GM19025 (cell line): ENCODE data around the gene IFT52.
"Not testable (repeated sequence)": the region's sequence is repeated elsewhere in the genome, so short reads cannot be mapped to it uniquely, and the experiment has no call there.

ENCODE experiments used
- ATAC-seq: cut with Tn5 transposase; IDR thresholded peaks from one replicate; pipeline ENCODE4 v1.9.1; 2021; ENCODE audit warnings: mild to moderate bottlenecking, low read depth, moderate library complexity; ENCODE audit not compliant: unreplicated experiment

Gene IFT52

DNA sequence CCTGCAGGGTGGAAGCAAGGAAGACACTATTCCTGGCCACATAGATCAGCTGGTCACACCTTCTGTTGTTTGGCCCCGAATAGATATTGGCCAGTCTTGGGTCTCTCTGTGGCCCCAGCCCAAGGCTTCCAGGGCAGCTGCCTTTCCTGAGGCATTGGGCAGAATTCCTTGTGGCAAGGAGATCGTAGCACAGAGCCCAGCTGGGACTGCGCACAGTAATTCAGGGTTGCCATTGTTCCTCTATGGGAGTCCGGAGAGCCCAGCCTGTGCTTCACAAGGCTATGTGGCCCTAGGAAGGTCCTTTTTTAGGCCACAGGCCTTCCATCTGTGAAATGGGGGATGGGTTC, 25.0 kb upstream of the IFT52 start:
- no peak for ATAC-seq

DNA sequence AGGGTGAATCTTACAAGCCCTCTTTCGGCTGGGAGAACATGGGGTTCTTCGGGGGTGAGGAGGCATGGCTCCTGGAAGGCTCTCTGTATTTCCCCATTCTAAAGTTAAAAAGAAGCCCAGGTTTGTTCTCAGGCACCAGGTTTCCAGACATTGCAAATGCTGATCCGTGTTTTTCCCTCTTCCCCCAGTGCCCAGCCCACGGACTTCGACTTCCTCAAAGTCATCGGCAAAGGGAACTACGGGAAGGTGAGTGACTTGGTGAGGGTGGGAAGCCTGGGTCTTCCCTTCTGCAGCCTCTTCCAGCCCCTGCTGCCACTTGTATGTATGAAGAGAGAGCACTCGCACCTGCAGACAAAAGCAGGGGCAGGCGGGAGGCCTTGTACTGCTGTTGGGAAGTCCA, 23.3 kb upstream of the IFT52 start:
- ATAC-seq: no peak

DNA sequence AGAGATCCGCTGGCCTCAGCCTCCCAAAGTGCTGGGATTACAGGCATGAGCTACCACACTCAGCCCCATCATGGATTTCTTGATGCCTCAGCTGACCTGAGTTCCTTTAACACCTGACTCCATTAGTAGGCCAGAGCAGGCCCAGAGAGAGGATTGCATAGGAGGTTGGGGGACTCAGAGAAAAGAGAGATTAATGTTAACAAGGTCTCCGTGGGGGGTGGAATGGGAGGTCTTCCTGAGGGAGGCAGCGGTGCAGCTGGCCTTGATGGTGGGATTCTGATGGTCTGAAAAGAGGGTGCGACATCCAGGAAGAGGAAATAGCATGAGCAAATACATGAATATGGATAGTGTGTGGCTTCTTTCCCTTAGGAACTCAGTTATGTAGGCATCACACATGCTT, 22.0 kb upstream of the IFT52 start:
- ATAC-seq: no peak

DNA sequence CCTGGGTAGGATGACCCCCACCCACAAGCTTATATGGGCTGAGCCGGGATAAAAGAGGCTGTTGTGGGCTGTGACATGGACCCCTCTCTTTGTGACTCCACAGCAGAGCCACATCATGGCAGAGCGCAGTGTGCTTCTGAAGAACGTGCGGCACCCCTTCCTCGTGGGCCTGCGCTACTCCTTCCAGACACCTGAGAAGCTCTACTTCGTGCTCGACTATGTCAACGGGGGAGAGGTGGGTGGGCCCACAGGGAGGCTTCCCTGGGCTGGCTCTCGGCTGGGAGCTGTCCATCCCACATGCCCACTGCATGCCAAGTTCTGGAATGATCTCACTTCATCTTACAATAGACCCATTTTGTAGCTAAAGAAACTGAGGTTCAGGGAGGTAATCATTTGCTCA, 21.5 kb upstream of the IFT52 start:
- no peak for ATAC-seq

DNA sequence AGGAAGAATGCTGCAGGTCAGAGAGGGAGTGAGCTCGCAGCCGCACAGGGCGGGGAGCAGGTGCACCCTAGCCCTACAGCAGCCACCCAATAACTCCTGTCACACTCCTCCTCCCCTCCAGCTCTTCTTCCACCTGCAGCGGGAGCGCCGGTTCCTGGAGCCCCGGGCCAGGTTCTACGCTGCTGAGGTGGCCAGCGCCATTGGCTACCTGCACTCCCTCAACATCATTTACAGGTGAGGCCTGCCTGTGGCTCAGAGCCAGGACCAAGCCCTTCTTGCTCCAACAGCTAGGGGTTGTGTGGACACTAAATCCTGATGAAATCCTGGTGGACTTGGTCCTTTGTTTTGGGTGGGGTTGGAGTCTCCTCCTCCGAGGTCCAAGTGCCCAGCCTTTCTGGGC, 20.2 kb upstream of the IFT52 start:
- ATAC-seq: no peak

DNA sequence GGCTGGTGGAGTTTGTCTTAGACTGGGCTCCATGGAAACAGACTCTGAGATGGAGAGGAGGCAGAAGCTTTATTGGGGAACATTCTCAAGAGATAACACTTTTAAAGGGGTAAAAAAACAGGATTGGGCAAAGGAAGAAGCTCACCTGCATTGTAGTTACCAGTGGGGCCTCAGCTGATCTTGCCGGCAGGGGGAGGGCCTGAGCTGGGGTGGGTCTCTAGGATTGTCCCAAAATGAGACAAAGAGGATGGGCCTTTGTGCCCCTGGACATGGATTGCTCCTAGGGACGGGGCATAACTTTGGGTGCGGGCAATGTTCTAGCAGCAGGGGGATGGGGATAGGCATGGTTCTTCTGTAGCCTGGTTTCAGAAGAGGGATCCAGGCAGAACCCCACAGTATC, 19.4 kb upstream of the IFT52 start:
- no peak for ATAC-seq

DNA sequence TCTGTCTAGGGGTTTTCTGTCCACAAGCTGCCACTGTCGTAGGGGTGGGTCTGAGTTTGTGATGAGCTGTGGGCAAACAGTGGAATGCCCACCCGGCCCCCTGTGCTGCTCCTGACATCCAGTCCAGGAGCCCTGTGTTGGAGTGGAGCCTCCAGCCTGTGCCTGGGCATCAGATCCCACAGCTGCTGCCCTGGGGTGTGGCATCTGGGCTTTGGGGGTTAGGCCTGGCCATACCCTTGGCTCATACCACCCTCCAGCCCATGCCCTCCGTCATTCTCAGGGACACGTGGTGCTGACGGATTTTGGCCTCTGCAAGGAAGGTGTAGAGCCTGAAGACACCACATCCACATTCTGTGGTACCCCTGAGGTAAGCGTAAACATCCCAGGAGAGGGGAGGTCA, 19.0 kb upstream of the IFT52 start:
- no peak for ATAC-seq

DNA sequence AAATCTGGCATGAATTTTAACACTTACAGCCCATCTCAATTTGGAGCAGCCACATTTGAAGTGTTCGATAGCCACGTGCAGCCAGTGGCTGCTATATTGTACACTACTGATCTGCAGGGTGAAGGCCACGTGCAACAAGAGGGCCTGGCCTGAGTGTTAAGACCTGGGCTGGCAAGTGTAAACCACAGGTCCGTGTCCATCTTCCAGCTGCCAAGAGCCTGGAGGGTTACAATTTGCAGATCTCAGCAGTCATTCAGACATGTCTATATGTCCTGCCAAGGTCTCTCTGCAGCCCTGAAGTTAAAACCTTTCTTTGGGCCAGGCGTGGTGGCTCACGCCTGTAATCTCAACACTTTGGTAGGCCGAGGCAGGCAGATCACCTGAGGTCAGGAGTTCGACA, 17.8 kb upstream of the IFT52 start:
- no peak for ATAC-seq

DNA sequence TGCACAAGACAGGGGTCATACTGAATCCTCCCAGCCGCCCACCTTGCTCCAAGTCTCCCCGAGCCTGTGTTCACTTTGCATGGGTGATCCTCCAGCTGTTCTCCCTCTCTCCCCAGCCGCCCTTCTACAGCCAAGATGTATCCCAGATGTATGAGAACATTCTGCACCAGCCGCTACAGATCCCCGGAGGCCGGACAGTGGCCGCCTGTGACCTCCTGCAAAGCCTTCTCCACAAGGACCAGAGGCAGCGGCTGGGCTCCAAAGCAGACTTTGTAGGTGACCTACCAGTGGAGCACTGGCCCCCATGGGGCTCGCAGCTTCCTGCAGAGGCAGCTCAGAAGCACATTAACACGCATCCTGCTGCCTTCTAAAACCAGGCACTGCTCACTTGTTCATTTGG, 14.6 kb upstream of the IFT52 start:
- no peak for ATAC-seq

DNA sequence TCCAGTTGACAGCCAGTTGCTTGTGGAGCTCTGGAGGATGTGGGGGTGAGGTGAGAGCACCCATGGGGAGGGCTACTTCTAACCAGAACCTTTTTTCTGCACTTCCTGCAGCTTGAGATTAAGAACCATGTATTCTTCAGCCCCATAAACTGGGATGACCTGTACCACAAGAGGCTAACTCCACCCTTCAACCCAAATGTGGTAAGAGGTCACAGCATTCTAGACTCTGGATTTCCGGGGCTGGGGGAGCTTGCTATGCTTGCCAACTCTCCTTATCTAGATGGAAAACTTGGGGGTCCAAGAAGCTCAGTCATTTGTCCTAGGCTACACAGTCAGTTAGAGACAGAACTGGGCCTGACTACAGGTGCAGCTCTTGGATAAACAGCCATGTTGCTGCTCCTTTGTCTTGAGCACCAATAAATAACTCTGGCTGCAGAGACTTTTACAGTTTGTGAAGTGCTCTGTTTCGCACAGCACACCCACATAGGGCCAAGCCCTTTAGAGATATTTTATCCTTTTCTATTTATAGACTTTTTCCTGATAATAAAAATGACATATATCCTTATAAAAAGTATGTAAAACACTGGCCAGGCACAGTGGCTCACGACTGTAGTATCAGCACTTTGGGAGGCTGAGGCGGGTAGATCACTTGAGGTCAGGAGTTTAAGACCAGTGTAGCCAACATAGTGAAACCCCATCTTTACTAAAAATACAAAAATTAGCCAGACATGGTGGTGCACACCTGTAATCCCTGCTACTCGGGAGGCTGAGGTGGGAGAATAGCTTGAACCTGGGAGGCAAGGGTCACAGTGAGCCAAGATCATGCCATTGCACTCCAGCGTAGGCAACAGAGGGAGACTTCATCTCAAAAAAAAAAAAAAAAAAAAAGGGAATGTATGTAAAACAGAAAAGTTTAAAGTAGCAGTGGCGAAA, 10.6 kb upstream of the IFT52 start:
- no peak for ATAC-seq

DNA sequence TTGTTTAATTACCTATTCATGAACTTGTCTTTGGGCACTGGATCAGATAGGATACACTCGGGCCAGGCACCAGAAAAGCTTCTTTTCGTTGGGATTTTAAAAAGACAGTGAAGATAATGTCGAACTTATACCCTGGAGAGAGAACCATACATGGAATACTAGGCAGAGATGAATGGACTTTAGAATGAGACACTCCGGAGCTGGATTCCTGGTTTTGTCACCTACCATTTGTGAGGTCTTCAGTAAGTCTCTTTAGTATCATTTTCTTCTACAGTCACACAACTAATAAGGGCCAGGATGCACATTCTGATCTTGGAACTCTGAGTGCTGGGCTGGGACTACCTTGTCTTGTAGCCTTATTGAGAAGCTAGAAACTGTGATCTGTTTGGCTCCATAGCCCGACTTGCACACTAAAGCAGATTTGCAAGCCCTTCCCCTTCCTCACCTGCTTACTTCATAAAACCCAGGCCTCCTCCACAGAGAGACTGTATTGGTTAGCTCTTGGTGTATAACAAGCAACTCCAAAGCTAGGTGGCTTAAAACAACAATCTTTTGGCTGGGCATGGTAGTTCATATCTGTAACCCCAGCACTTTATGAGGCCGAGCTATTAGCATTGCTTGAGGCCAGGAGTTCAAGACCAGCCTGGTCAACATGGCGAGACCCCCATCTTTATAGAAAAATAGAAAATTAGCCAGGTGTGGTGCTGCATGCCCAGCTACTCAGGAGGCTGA, 7.4 kb upstream of the IFT52 start:
- ATAC-seq: no peak

DNA sequence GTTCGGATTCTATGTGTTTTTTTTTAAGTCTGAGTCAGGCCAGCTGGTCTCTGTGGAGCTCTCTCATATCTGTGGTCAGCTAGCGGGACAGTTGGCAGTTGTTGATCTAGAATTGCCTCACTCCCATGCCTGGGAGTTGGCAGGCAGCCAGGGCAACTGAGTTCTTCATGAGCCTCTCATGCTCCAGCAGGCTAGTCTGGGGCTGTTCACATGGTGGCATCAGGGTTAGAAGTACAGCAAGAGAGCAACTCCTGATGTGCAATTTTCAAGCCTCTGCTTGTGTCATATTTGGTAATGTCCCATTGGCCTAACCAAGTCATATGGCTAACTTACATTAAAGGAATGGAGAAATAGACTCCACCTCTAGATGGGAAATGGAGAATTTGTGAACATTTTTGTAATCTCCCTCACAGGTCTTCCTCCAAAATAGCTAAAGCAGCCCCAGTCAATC, 6.7 kb upstream of the IFT52 start:
- ATAC-seq: no peak

DNA sequence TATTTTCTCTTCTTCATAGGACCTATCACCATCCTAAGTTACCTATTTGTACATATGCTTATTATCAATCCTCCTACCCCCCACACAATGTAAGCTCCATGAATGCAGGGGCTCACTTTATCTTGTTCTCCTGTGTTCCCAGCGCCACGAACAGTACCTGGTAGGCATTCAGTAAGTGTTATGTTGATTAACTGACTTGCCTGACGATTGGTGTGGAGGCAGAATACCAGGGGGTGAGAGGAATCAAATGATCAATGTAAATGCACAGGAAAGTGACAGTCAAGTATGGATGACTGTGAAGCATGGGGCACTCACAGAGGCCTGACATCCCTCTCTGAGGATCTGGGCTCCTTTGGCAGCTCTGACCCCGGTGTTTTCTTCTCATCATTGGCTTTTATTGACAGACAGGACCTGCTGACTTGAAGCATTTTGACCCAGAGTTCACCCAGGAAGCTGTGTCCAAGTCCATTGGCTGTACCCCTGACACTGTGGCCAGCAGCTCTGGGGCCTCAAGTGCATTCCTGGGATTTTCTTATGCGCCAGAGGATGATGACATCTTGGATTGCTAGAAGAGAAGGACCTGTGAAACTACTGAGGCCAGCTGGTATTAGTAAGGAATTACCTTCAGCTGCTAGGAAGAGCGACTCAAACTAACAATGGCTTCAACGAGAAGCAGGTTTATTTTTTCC, 6.1 kb upstream of the IFT52 start:
- ATAC-seq: no peak

DNA sequence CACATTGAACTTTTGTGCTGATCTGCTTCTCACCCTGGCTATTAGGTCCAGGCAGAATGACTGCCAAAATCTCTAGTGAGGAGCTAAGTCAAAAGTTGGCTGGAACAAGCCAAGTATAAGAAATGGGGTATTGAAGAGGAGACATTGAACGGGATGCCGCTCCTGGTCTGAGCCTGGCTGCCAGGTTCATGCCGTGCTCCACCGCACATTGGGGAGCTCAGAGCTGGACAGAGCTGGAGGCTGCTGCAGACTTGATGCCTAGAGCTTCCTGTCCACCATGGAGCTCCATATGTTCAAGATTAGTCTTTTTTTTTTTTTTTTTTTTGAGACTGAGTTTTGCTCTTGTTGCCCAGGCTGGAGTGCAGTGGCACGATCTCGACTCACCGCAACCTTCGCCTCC, 4.1 kb upstream of the IFT52 start:
- no peak for ATAC-seq

DNA sequence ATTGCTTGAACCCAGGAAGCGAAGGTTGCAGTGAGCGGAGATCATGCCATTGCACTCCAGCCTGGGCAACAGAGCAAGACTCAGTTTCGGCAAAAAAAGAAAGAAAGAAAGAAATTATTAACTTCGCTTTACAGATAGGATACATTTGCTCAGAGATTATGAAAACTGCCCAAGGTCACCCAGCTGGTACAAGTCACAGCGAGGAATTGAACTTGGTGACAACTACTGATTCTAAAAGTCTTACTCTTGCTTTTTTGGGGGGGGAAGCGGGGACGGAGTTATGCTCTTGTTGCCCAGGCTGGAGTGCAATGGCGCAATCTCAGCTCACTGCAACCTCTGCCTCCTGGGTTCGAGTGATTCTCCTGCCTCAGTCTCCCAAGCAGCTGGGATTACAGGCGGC, 2.2 kb upstream of the IFT52 start:
- ATAC-seq: not testable (repeated sequence)

DNA sequence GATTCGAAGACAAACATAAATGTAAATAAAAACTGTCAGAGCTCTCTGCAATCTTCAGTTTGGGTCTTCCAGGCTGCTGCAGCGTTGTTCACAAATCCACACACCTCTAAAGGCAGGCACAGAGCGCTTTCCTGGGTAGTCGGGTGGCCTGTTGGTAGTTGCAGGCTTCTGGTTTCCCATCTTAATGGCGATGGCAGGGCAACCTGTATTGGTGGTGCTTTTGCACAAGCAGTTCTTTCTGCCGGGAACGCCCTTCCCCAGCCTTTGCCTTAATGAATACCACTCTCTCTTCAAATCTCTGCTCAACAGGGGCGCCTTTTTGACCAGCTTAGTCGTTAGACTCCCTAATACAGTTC, 723 bp upstream of the IFT52 start:
- ATAC-seq: no peak

DNA sequence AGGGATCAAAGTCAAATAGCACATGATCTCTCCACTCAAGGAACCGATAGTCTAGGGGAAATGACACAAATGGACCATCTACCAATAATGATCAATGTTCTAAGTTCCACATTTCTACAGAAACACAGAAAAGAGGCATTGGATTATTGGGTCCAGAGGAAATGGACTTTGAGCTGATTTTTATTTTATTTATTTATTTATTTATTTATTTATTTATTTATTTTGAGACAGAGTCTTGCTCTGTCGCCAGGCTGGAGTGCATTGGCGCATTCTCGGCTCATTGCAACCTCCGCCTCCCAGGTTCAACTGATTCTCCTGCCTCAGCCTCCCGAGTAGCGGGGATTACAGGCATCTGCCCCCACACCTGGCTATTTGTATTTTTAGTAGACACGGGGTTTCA, 11.2 kb downstream of the IFT52 start:
- not testable (repeated sequence) for ATAC-seq

DNA sequence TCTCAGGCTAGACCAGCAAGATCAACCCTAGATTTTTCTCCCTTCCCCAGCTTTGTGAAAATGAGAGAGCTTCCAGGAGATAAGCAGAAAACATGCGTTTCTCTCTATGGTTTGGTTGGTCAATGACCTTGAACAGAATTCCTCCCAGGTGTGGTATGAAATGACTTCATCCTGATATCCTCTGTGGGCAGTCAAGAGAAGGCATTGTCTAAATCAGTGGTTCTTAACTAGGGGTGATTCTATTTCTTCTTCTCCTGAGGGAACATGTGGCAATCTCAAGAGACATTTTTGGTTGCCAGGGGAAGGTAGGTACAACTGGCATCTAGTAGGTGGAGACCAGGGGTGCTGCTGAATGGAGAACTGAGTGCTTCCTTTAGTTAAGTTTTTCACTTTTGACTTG, 12.4 kb downstream of the IFT52 start:
- no peak for ATAC-seq

DNA sequence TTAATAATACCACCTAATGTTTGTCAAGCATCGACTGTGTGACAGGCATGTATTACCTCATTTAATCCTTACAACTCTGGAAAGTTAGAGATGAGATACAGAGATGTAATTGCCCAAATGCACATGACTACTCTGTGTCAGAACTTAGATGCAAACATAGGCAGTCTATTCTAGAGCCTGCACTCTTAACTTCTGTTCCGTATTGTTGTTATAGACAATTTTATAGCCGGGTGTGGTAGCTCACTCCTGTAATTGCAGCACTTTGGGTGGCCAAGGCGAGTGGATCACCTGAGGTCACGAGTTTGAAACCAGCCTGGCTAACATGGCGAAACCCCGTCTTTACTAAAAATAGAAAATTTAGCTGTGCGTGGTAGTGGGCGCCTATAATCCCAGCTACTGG, 15.0 kb downstream of the IFT52 start:
- no peak for ATAC-seq

DNA sequence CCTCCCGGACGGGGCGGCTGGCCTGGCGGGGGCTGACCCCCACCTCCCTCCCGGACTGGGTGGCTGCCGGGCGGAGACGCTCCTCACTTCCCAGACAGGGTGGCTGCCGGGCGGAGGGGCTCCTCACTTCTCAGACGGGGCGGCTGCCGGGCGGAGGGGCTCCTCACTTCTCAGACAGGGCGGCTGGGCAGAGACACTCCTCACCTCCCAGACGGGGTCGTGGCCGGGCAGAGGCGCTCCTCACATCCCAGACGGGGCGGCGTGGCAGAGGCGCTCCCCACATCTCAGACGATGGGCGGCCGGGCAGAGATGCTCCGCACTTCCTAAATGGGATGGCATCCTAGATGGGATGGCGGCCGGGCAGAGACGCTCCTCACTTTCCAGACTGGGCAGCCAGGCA, 16.5 kb downstream of the IFT52 start:
- ATAC-seq: not testable (repeated sequence)

DNA sequence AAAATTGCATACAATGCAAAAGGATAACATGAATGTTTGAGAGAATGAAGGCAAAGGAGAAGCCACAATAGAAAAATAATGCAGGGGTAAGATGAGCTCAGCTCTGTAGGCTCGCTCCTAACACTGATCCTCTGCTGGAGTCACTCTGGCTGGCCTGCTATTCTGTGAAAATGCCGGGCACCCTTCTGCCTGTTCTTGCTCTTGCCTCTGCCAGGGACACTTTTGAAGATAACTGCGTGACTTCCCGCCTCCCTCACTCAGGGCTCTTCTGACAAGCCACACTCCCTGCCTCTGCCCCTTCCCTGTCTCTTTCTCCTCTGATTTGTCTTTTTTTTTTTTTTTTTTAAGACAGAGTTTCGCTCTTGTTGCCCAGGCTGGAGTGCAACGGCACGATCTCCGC, 40.9 kb downstream of the IFT52 start:
- ATAC-seq: no peak
